Limb (tissue), 2 donors: ENCODE data around the gene RNGTT.

Source experiments
- DNase-seq, 2 donors: peaks; one replicate each; pipeline ENCODE4 v3.0.0-alpha.2; 2016; ENCODE audit errors: extremely low spot score in 2 of 2

The RNGTT gene

GRCh38 chr6:88665131-88665530 lies 298.3 kb downstream of the RNGTT start:
- DNase-seq: no peak

- no peak for DNase-seq
These were observed 299.6 kb downstream of the RNGTT start for GRCh38 chr6:88663801-88664200.

GRCh38 chr6:88662653-88663174 lies 300.7 kb downstream of the RNGTT start:
- no peak for DNase-seq

- no peak for DNase-seq
These were observed 301.2 kb downstream of the RNGTT start for GRCh38 chr6:88662163-88662580.

GRCh38 chr6:88661136-88661535 lies 302.3 kb downstream of the RNGTT start:
- no peak for DNase-seq

- no peak for DNase-seq
These were observed 307.8 kb downstream of the RNGTT start for GRCh38 chr6:88655586-88655985.

- no peak for DNase-seq
These were observed 309.5 kb downstream of the RNGTT start for GRCh38 chr6:88653936-88654335.

- DNase-seq: no peak
These were observed 312.0 kb downstream of the RNGTT start for GRCh38 chr6:88651400-88651799.

GRCh38 chr6:88650979-88651378 lies 312.4 kb downstream of the RNGTT start:
- no peak for DNase-seq

GRCh38 chr6:88650029-88650619 lies 313.3 kb downstream of the RNGTT start:
- no peak for DNase-seq

- DNase-seq: peak in 1 of 2 donors; percentile 30
These were observed 322.1 kb downstream of the RNGTT start for GRCh38 chr6:88641178-88641903.

- no peak for DNase-seq
These were observed 325.5 kb downstream of the RNGTT start for GRCh38 chr6:88637761-88638545.

GRCh38 chr6:88636871-88637270 lies 326.5 kb downstream of the RNGTT start:
- DNase-seq: no peak

- no peak for DNase-seq
These were observed 329.6 kb downstream of the RNGTT start for GRCh38 chr6:88633782-88634181.

- no peak for DNase-seq
These were observed 331.6 kb downstream of the RNGTT start for GRCh38 chr6:88631830-88632229.

GRCh38 chr6:88629838-88630494 lies 333.5 kb downstream of the RNGTT start:
- DNase-seq: no peak

- no peak for DNase-seq
These were observed 337.0 kb downstream of the RNGTT start for GRCh38 chr6:88626460-88626859.

- DNase-seq: no peak
These were observed 339.9 kb downstream of the RNGTT start for GRCh38 chr6:88623531-88623930.

GRCh38 chr6:88619951-88620350 lies 343.5 kb downstream of the RNGTT start:
- DNase-seq: no peak

GRCh38 chr6:88616380-88616779 lies 347.0 kb downstream of the RNGTT start:
- no peak for DNase-seq

- DNase-seq: no peak
These were observed 349.0 kb downstream of the RNGTT start for GRCh38 chr6:88614316-88614877.
